Fibroblast of lung (primary cell): Measurements from ENCODE around the gene TSGA10IP.

Experiments used
- EZH2 ChIP-seq: IDR thresholded peaks from 2 replicates; pipeline ENCODE4 v1.5.1; 2012; ENCODE audit warnings: low read length, control low read depth, mild to moderate bottlenecking; ENCODE audit errors: missing control alignments
- TF ChIP-seq, protein P1 (sequence below), 2 donors: IDR thresholded peaks in 1 of 2; conservative IDR thresholded peaks in 1 of 2; 1 replicate in 1 of 2; 2 replicates in 1 of 2; pipeline ENCODE4 v1.5.1; 2011 to 2012; ENCODE audit warnings: low read length in 2 of 2, control low read depth in 1 of 2, inconsistent platforms in 1 of 2, low read depth in 1 of 2, mild to moderate bottlenecking in 1 of 2

DNA sequence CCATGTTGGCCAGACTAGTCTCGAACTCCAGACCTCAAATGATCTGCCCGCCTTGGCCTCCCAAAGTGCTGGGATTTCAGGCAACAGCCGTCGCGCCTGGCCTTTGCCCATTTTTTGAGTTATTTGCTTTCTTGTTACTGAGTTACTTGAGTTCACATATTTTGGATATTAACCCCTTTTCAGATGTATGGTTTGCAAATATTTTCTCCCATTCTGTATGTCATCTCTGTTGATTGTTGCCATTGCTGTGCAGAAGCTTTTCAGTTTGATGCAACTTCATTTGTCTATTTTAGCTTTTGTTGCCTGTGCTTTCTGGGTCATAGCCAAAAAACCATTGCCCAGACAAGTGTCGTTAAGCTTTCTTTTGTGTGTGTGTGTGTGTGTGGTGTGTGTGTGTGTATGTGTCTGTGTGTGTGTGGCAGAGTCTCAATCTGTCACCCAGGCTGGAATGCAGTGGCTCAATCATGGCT is 6.8 kb downstream of the TSGA10IP start:
- TF ChIP-seq, protein P1, sequence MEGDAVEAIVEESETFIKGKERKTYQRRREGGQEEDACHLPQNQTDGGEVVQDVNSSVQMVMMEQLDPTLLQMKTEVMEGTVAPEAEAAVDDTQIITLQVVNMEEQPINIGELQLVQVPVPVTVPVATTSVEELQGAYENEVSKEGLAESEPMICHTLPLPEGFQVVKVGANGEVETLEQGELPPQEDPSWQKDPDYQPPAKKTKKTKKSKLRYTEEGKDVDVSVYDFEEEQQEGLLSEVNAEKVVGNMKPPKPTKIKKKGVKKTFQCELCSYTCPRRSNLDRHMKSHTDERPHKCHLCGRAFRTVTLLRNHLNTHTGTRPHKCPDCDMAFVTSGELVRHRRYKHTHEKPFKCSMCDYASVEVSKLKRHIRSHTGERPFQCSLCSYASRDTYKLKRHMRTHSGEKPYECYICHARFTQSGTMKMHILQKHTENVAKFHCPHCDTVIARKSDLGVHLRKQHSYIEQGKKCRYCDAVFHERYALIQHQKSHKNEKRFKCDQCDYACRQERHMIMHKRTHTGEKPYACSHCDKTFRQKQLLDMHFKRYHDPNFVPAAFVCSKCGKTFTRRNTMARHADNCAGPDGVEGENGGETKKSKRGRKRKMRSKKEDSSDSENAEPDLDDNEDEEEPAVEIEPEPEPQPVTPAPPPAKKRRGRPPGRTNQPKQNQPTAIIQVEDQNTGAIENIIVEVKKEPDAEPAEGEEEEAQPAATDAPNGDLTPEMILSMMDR (conservative IDR thresholded peaks at IDR 0.05 in 1 of 2, IDR thresholded peaks at IDR 0.05 in 1 of 2; ENCODE audit: low read depth in 1 of 2, low read length in 2 of 2) = no peak
- no peak for TF ChIP-seq EZH2
